Activated gamma-delta T cell treated with anti-CD3 and anti-CD28 coated beads, Interleukin-2, amount 50 U/mL, for 16 hours (primary cell): ENCODE results near the gene OSBP2.
A peak's percentile ranks its signal among the peaks of the same experiment; 100 is the strongest.

Source experiments
- DNase-seq: peaks from one replicate; pipeline ENCODE4 v3.0.0-alpha.2; 2020; ENCODE audit warnings: low read depth

OSBP2 gene

DNA sequence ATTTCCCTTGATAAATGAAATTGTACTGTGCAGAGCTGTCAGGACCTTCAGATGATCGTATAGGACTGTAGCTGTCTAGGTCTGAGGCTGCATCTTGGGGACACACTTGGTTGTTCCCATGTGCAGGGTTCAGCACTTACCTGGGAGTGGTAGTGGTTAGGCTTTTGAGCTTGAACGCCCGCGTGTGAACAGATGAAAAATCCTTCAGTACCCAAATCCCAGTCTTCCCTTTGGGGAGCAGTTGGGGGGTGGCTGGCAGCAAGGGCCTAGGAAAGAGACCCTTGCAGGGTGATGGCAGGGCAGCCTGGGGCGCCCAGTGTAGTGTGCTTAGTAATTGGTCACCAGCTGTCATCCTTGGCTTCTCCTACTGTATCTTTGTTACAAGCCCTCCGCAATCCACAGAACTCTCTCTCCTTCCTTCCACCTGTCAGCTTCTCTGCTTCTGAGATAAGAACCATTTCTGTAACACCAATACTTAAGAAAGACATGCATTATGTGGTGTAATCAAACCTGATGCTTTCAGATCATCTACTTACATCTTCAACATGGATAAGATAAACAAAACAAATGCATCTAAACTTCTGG, 209.3 kb downstream of the OSBP2 start:
- no peak for DNase-seq

- DNase-seq, result no peak
Observed at GRCh38 chr22:30905696-30906341, 211.1 kb downstream of the OSBP2 start.

GRCh38 chr22:30906411-30906810, 211.7 kb downstream of the OSBP2 start:
- DNase-seq, result no peak

- no peak for DNase-seq
Observed at GRCh38 chr22:30906946-30907345, 212.3 kb downstream of the OSBP2 start.

GRCh38 chr22:30908051-30908461, 213.4 kb downstream of the OSBP2 start:
- DNase-seq, result no peak

DNA sequence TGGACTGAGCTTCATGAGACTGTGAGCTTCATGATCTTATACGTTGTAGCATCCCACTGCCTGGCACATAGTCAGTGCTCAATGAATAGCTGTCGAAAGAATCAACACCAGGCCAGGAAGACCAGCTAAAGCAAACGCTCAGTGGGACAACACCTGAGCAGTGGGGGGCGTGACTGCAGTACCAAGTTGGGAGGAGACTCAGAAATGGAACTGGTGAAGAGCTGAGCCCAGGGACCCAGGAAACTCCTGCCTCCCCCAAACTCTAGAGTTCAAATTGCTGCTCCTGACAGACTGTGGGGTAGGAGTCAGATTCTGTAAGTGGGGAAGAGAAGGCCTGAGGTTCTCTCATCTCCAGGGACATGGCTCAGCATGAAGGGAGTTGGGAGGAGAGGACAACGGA, 214.6 kb downstream of the OSBP2 start:
- DNase-seq, result no peak

DNA sequence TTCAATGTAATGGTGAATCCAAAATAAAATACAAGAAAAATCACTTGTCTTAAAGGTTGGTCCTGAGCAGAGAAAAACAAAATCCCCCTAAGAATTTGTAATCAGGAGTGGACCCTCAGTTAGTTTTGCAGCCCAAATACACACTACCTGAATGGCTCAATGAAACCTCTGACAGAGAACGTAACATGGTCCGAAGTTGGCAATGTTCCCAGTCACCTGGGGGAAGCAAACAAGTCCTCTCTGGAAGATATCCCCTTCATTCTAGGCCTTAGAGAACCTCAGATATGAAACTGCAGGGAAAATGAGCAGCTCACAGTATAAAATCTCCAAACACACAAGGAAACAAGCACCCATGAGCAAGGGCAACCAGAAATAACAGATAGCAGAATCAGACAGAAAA, 215.7 kb downstream of the OSBP2 start:
- DNase-seq, result no peak

DNA sequence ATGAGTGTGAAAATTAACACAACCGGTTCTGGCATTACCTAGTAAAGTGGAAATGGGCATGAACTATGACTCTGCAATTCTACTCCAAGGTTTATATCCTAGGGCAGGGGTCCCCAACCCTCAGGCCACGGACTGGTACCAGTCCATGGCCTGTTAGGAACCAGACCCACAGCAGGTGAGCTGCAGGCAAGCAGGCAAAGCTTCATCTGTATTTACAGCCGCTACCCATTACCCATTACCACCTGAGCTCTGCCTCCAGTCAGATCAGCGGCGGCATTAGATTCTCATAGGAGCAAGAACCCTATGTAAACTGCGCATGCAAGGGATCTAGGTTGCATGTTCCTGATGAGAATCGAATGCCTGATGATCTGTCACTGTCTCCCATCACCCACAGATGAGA, 224.1 kb downstream of the OSBP2 start:
- no peak for DNase-seq

DNA sequence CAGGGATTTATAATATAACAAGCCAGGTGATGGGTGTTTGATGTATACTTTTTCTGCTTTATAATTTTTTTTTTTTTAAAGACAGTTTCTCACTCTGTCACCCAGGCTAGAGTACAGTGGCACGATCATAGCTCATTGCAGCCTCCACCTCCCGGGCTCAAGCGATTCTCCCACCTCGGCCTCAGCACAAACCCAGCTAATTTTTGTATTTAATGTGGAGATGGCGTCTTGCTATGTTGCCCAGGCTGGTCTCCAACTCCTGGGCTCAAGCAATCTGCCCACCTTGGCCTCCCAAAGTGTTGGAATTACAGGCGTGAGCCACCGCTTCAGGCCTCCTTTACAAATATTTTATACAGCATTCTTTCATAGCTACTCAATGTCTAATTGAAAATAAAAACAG, 225.3 kb downstream of the OSBP2 start:
- DNase-seq, result no peak

GRCh38 chr22:30920407-30920806, 225.7 kb downstream of the OSBP2 start:
- peak; percentile 79 for DNase-seq

GRCh38 chr22:30921108-30921507, 226.4 kb downstream of the OSBP2 start:
- no peak for DNase-seq

DNA sequence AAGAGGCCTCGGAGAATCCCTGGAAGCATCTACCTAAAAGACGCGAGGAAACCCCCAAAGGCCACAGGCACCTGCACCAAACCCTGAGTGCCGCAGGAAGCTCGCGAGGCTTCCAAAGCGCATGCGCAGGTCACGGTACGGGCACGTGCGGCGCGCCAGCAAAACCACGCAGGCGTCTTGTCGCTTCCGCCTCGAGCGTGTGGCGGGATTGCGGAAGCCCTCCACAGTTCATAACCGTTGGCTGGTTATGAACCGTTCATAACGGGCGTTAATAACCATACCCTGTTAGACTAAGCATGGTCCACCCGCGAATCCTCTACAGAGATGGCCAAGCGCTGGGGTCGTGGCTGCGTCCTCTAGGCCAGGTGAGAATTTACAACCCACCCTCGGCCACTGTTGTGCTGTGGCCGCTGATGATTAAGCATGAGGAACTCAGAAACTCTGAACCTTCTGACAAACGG, 227.5 kb downstream of the OSBP2 start:
- DNase-seq, result peak; percentile 71

GRCh38 chr22:30923168-30923900, 228.7 kb downstream of the OSBP2 start:
- DNase-seq, result no peak

- no peak for DNase-seq
Observed at GRCh38 chr22:30925667-30926066, 231.0 kb downstream of the OSBP2 start.

- no peak for DNase-seq
Observed at GRCh38 chr22:30926706-30927105, 232.0 kb downstream of the OSBP2 start.

DNA sequence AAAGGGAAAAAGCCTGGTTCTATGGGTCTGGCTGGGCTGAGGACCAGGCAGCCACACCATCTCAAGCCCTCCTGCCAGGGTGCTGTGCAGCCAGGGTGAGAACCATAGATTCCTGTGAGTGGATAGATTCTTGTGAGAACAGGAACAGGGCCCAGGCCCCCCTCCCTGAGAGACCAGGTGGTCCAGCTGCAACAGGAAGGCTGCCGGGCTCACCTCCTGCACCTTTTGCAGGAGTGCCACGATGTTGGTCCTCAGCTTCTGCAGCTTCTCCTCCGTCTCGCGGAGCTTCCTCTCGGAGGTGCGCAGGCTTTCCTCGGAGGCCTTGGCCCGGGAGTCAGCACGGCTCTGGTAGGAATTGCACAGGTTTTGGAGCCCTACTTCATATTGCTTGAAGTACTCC, 233.1 kb downstream of the OSBP2 start:
- no peak for DNase-seq

DNA sequence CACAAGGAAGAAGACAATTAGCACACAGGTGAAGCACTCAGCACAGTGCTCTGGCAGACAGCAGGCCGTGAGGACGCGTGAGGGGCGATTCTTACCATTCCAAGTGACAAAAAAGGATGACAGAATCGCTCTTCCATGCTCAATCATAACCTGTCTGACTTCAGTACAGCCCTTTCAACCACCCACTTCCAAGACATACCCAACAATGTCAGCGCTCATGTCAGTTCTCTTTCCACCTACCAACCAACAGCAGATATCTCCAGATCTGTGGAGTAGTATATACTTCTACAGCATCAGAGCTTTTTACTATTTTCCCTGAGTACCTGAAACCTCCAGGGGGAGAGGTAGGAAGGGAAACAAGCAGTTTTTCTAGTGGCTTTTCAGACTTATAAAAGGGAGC, 233.7 kb downstream of the OSBP2 start:
- DNase-seq, result no peak

DNA sequence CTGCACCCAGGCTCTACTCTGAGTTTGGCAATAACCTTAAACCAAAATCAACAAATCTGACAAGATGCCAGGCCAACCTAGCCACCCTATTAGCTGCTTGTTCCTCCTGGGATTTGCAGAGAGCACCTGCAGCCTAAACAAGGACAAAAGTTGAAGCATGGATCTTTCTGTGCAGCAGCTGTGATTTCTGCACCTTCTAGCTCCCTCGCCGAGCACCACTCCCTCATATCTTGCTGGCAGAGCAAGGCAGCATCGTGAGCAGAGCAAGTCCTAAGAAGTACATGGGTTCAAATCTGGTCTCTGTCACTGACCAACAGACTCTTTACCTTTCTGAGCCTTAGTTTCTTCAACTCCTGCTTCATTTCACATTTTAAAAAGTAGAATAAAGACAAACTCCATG, 235.6 kb downstream of the OSBP2 start:
- no peak for DNase-seq

GRCh38 chr22:30931541-30932300, 237.0 kb downstream of the OSBP2 start:
- no peak for DNase-seq

DNA sequence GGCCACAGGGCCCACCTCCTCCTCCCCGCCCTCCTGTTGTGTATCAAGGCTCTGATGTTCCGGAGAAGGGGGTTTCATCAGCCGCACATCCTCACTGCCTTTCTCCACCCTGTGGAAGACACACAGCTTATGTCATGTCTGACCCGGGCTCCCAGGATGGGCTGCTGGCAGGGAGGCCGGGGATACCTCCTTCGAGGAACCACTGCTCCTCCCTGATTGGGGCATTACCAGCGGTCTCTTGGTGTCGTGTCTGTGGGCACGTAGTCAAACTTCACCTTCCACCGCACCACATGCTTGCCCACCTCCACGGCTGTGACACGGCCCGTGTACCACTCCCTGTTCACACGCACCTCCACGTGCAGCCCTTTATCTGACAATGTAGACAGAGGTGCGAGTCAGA, 238.0 kb downstream of the OSBP2 start:
- no peak for DNase-seq

GRCh38 chr22:30933457-30933856, 238.8 kb downstream of the OSBP2 start:
- no peak for DNase-seq

GRCh38 chr22:30934053-30934452, 239.4 kb downstream of the OSBP2 start:
- no peak for DNase-seq
